ENCODE data around the gene UCP2.

Gene UCP2

GRCh38 chr11:73972620-73973449, 9.8 kb downstream of the UCP2 start:
- DNase-seq (ENCODE audit: extremely low read depth in 1 of 2, low read depth in 1 of 2) = no peak

GRCh38 chr11:73972187-73972586, 10.5 kb downstream of the UCP2 start:
- DNase-seq (ENCODE audit: extremely low read depth in 1 of 2, low read depth in 1 of 2) = no peak

GRCh38 chr11:73971175-73971719, 11.4 kb downstream of the UCP2 start:
- DNase-seq (ENCODE audit: extremely low read depth in 1 of 2, low read depth in 1 of 2) = no peak

- DNase-seq (ENCODE audit: extremely low read depth in 1 of 2, low read depth in 1 of 2) = no peak
These were observed 12.4 kb downstream of the UCP2 start for GRCh38 chr11:73969991-73970800.

- no peak for DNase-seq (ENCODE audit: extremely low read depth in 1 of 2, low read depth in 1 of 2)
These were observed 13.6 kb downstream of the UCP2 start for GRCh38 chr11:73969091-73969490.

- no peak for DNase-seq (ENCODE audit: extremely low read depth in 1 of 2, low read depth in 1 of 2)
These were observed 14.2 kb downstream of the UCP2 start for GRCh38 chr11:73968356-73968966.

- no peak for DNase-seq (ENCODE audit: extremely low read depth in 1 of 2, low read depth in 1 of 2)
These were observed 16.9 kb downstream of the UCP2 start for GRCh38 chr11:73965764-73966121.

GRCh38 chr11:73965076-73965763, 17.4 kb downstream of the UCP2 start:
- DNase-seq (ENCODE audit: extremely low read depth in 1 of 2, low read depth in 1 of 2) = no peak

- DNase-seq (ENCODE audit: extremely low read depth in 1 of 2, low read depth in 1 of 2) = no peak
These were observed 18.8 kb downstream of the UCP2 start for GRCh38 chr11:73963861-73964260.

GRCh38 chr11:73962101-73962705, 20.4 kb downstream of the UCP2 start:
- no peak for DNase-seq (ENCODE audit: extremely low read depth in 1 of 2, low read depth in 1 of 2)

- no peak for DNase-seq (ENCODE audit: extremely low read depth in 1 of 2, low read depth in 1 of 2)
These were observed 21.3 kb downstream of the UCP2 start for GRCh38 chr11:73961321-73961720.

- DNase-seq (ENCODE audit: extremely low read depth in 1 of 2, low read depth in 1 of 2) = no peak
These were observed 24.0 kb downstream of the UCP2 start for GRCh38 chr11:73958521-73959141.

- no peak for DNase-seq (ENCODE audit: extremely low read depth in 1 of 2, low read depth in 1 of 2)
These were observed 24.8 kb downstream of the UCP2 start for GRCh38 chr11:73957654-73958361.

- DNase-seq (ENCODE audit: extremely low read depth in 1 of 2, low read depth in 1 of 2) = no peak
These were observed 25.6 kb downstream of the UCP2 start for GRCh38 chr11:73956876-73957653.

GRCh38 chr11:73951797-73952196, 30.8 kb downstream of the UCP2 start:
- no peak for DNase-seq (ENCODE audit: extremely low read depth in 1 of 2, low read depth in 1 of 2)

GRCh38 chr11:73950869-73951710, 31.6 kb downstream of the UCP2 start, which contains the start of gene DNAJB13:
Gene DNAJB13, plus strand, starts transcription at chr11:73951026. Its CDS starts 44 bp downstream, at chr11:73951070.
- DNase-seq (ENCODE audit: extremely low read depth in 1 of 2, low read depth in 1 of 2) = no peak

GRCh38 chr11:73949912-73950311, 32.7 kb downstream of the UCP2 start:
- DNase-seq (ENCODE audit: extremely low read depth in 1 of 2, low read depth in 1 of 2) = no peak

- DNase-seq (ENCODE audit: extremely low read depth in 1 of 2, low read depth in 1 of 2) = no peak
These were observed 33.4 kb downstream of the UCP2 start for GRCh38 chr11:73949246-73949645.

All from stimulated activated CD8-positive, alpha-beta memory T cell treated with anti-CD3 and anti-CD28 coated beads, Interleukin-7, amount 100 ng/mL, for 48 hours (primary cell).